AG09319 (cell line): ENCODE results near the gene SH2B2.

ENCODE experiments used
- DNase-seq: peaks from one replicate; pipeline ENCODE4 v3.0.0-alpha.2; 2010; ENCODE audit warnings: low read depth; ENCODE audit errors: extremely low read depth
- CTCF ChIP-seq: IDR thresholded peaks from 2 replicates; pipeline ENCODE4 v1.5.1; 2011; ENCODE audit warnings: low read depth, mild to moderate bottlenecking, inconsistent platforms, low read length, moderate library complexity

The SH2B2 gene

GRCh38 chr7:102303669-102304422 lies 17.2 kb downstream of the SH2B2 start:
- no peak for TF ChIP-seq CTCF
- no peak for DNase-seq

DNA sequence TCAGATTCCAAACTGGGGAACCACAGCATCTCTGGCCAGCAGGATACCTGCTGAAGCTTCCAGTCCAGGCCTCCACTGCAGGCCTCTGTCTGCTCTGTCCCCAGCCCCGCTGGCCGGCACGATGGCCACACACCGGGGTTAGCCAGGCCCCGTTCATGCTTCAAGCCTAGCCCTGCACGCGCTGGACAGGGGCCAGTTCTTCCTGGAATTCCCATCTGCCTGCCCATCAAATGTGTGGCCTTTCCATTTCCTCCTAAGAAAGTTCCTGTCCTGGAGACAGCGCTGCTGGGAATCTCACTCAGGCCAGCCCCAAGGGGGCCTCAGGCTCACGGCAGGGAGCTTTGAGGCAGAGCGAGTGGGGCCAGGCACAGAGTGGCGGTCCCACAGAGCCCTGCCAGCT lies 18.0 kb downstream of the SH2B2 start:
- TF ChIP-seq CTCF, result no peak
- no peak for DNase-seq

DNA sequence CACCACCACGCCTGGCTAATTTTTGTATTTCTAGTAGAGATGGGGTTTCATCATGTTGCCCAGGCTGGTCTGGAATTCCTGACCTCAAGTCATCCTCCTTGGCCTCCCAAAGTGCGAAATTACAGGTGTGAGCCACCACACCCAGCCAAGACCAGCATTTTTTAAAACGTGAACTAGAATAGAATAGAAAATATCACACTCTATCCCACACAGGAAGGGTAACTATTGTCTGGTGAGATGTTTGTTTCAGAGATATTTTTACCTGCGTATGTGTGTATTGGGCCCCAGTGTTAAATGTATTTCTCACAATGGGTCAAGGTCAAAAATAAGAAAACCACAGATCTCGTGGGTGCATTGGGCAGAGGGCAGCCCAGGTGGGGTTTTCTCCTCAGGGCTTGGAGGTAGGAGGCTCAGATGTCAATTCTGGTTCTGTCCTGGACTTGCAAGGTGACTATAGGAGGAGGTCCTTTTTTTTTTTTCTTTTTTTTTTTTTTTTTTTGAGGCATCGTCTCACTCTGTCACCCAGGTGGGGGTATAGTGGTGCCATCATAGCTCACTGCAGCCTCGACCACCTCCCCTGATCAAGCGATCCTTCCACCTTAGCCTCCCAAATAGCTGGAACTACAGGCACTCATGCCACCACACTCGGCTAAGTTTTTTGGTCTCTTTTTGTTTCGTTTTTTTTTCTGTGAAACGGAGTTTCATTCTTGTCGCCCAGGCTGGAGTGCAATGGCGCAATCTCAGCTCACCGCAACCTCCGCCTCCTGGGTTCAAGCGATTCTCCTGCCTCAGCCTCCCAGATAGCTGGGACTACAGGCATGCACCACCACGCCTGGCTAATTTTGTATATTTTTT lies 19.0 kb downstream of the SH2B2 start:
- no peak for DNase-seq
- TF ChIP-seq CTCF, result no peak

GRCh38 chr7:102306916-102307677 lies 20.4 kb downstream of the SH2B2 start:
- DNase-seq, result no peak
- TF ChIP-seq CTCF, result no peak

GRCh38 chr7:102310414-102310815 lies 23.7 kb downstream of the SH2B2 start:
- no peak for TF ChIP-seq CTCF
- no peak for DNase-seq

- TF ChIP-seq CTCF, result no peak
- DNase-seq, result no peak
Observed at GRCh38 chr7:102312317-102312716, 25.6 kb downstream of the SH2B2 start.
